ENCODE measurements around the gene APOBEC2.

Gene APOBEC2

DNA sequence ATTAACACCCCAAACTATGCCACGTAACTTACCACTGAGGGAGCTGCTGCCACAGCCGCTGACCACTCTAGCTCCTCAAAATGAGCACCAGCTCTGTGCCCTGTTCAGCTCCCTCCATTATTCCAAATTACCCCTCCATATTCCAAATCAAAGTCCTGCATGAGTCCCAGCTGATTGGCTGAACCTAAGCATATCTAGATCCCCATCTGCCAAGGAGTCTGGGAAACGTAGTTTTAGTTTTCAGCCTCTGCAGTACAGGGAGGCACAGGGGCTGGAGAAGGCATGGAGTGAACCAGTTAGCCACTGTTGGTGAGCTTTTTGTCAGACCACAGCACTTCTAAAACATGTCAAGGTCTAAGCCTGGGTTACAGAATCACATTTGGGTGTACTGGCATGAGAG, 29.9 kb upstream of the APOBEC2 start:
- Histone ChIP-seq H3K9me3 (ENCODE audit: control insufficient read depth in 1 of 2, low read length in 2 of 2) (no peaks in the 10 kb centered on the region), H3K27ac (ENCODE audit: low read length) (no peak overlapping the region)

GRCh38 chr6:41025966-41026530, 27.0 kb upstream of the APOBEC2 start:
- H3K9me3 ChIP-seq (ENCODE audit: control insufficient read depth in 1 of 2, low read length in 2 of 2): no peaks in the 10 kb centered on the region
- no peak overlapping the region for H3K27ac ChIP-seq (ENCODE audit: low read length)
- H3K4me1 ChIP-seq (ENCODE audit: control insufficient read depth in 1 of 2, insufficient read depth in 2 of 2, low read length in 2 of 2): peaks cover 0 to 13% of the 10 kb centered on the region in 2 donors
- no peaks in the 10 kb centered on the region for H3K36me3 ChIP-seq (ENCODE audit: control insufficient read depth in 1 of 2, insufficient read depth in 2 of 2, low read length in 2 of 2)
- no peaks in the 10 kb centered on the region for H3K27me3 ChIP-seq (ENCODE audit: low read depth, low read length)
- H3K4me3 ChIP-seq (ENCODE audit: low read depth in 1 of 2, low read length in 2 of 2): no peak overlapping the region

More for the DNA sequence above, 29.9 kb upstream of the APOBEC2 start:
- Histone ChIP-seq H3K27me3 (ENCODE audit: low read depth, low read length) (no peaks in the 10 kb centered on the region), H3K4me1 (ENCODE audit: control insufficient read depth in 1 of 2, insufficient read depth in 2 of 2, low read length in 2 of 2) (peaks cover 0 to 9% of the 10 kb centered on the region in 2 donors), H3K36me3 (ENCODE audit: control insufficient read depth in 1 of 2, insufficient read depth in 2 of 2, low read length in 2 of 2) (no peaks in the 10 kb centered on the region), H3K4me3 (ENCODE audit: low read depth in 1 of 2, low read length in 2 of 2) (no peak overlapping the region)

DNA sequence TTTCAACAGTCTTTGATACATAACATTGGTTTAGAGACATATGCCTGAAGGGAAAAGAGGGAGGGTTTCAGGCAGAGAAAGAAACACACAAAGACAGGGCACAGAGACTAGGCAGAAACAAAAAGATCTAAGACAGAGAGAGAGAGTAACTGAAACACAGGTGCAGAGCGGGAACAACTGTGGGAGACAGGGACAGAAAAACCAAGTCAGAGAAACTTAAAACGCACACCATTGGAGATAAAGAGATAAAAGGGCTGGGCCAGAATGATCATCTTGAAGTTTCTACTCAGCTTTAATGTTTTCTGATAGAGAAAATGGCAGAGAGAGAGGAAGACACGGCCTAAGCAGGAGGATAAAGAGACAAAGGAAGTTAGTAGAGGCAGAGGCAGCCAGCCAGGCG, 25.8 kb upstream of the APOBEC2 start:
- peak overlapping the region in 1 of 2 donors; percentile 68 for H3K4me3 ChIP-seq (ENCODE audit: low read depth in 1 of 2, low read length in 2 of 2)
- no peaks in the 10 kb centered on the region for H3K9me3 ChIP-seq (ENCODE audit: control insufficient read depth in 1 of 2, low read length in 2 of 2)
- H3K27ac ChIP-seq (ENCODE audit: low read length): no peak overlapping the region
- H3K4me1 ChIP-seq (ENCODE audit: control insufficient read depth in 1 of 2, insufficient read depth in 2 of 2, low read length in 2 of 2): peaks cover 0 to 12% of the 10 kb centered on the region in 2 donors
- H3K27me3 ChIP-seq (ENCODE audit: low read depth, low read length): no peaks in the 10 kb centered on the region
- H3K36me3 ChIP-seq (ENCODE audit: control insufficient read depth in 1 of 2, insufficient read depth in 2 of 2, low read length in 2 of 2): no peaks in the 10 kb centered on the region

DNA sequence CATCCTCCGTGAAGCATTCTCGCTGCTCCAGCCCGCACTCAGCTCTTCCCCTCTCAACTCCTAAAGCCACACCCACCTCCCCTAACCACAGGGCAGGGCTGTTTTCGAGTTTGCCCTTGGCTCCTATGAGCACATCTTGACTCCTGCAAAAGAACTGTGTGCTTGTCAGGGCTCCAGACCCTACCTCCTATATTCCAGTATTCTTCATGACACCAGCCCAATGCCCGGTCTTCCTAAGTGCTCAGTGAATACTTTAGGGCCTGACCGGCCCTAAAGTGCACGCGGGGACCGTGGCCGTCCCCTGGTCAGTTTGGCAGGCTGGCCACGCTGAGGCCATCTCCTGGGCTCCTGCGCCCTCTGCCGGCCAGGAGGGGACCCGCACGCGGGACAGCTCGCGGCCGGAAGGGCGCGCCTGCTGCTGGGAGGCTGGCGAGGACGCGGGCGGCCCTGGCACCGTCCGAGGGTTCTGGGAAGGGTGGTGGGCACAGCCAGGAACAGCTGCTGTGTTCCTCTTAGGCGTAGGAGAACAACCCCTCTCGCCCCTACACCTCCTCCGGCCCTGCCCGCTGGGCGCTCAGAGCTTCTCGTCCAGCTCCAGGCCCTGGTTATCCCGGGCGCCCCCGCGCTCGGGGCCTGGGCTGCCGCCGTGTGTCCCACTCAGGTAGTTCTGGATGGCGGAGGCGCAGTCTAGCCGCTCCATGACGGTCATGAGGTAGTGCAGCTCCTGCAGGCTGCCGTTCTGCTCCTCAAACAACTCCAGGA, 25.0 kb upstream of the APOBEC2 start:
- H3K27ac ChIP-seq (ENCODE audit: low read length): no peak overlapping the region
- H3K27me3 ChIP-seq (ENCODE audit: low read depth, low read length): no peaks in the 10 kb centered on the region
- H3K4me3 ChIP-seq (ENCODE audit: low read depth in 1 of 2, low read length in 2 of 2): peak overlapping the region; percentile 55 to 68
- no peaks in the 10 kb centered on the region for H3K9me3 ChIP-seq (ENCODE audit: control insufficient read depth in 1 of 2, low read length in 2 of 2)
- H3K4me1 ChIP-seq (ENCODE audit: control insufficient read depth in 1 of 2, insufficient read depth in 2 of 2, low read length in 2 of 2): peaks cover 0 to 9% of the 10 kb centered on the region in 2 donors
- no peaks in the 10 kb centered on the region for H3K36me3 ChIP-seq (ENCODE audit: control insufficient read depth in 1 of 2, insufficient read depth in 2 of 2, low read length in 2 of 2)

- Histone ChIP-seq H3K36me3 (ENCODE audit: control insufficient read depth in 1 of 2, insufficient read depth in 2 of 2, low read length in 2 of 2) (no peaks in the 10 kb centered on the region), H3K9me3 (ENCODE audit: control insufficient read depth in 1 of 2, low read length in 2 of 2) (no peaks in the 10 kb centered on the region), H3K4me3 (ENCODE audit: low read depth in 1 of 2, low read length in 2 of 2) (peak overlapping the region; percentile 55 to 68), H3K4me1 (ENCODE audit: control insufficient read depth in 1 of 2, insufficient read depth in 2 of 2, low read length in 2 of 2) (peaks cover 0 to 9% of the 10 kb centered on the region in 2 donors), H3K27ac (ENCODE audit: low read length) (no peak overlapping the region), H3K27me3 (ENCODE audit: low read depth, low read length) (no peaks in the 10 kb centered on the region)
Observed at GRCh38 chr6:41028561-41029412, 24.2 kb upstream of the APOBEC2 start.

DNA sequence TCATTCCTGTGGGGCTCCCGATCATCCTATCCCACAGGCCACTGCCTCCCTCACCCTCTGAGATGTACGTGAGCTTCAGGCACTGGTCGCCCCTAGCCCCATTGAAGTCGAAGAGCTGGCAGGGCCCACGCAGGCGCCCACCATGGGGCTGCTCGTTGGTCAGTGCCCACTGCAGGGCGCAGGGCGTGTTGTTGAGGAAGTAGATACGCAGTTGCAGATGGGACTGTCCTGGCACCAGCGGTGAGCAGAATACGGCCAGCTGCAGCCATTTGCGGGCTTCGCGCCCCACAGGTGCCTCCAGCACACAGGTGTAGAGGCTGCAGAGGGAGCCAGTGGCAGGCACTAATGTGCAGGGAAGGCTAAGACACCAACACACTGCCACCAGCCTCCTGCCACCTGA, 20.2 kb upstream of the APOBEC2 start:
- Histone ChIP-seq H3K4me1 (ENCODE audit: control insufficient read depth in 1 of 2, insufficient read depth in 2 of 2, low read length in 2 of 2) (peaks cover 0 to 4% of the 10 kb centered on the region in 2 donors), H3K27ac (ENCODE audit: low read length) (no peak overlapping the region), H3K9me3 (ENCODE audit: control insufficient read depth in 1 of 2, low read length in 2 of 2) (no peaks in the 10 kb centered on the region), H3K36me3 (ENCODE audit: control insufficient read depth in 1 of 2, insufficient read depth in 2 of 2, low read length in 2 of 2) (no peaks in the 10 kb centered on the region), H3K27me3 (ENCODE audit: low read depth, low read length) (no peaks in the 10 kb centered on the region), H3K4me3 (ENCODE audit: low read depth in 1 of 2, low read length in 2 of 2) (no peak overlapping the region)

DNA sequence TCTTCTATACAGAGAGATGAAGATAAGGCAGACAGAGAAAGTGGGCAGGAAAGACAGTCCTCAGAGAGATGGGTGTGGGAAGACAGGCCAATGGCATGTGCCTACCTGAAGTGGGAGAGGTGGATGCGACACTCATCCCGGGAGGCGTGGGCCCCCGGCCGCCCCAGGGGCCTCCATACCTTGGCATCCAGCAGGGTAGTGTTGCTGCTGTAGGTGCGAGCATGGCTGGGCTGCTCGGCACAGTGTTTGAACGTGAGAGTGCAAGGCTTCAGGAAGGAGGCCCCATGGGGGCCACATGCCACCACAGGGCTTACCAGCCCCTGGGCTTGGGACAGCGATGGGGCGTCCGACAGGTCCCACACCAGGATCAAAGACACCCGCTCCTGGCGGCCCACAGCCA, 19.2 kb upstream of the APOBEC2 start:
- H3K27me3 ChIP-seq (ENCODE audit: low read depth, low read length): no peaks in the 10 kb centered on the region

GRCh38 chr6:41036186-41036585, 16.8 kb upstream of the APOBEC2 start:
- Histone ChIP-seq H3K36me3 (ENCODE audit: control insufficient read depth in 1 of 2, insufficient read depth in 2 of 2, low read length in 2 of 2) (no peaks in the 10 kb centered on the region), H3K27ac (ENCODE audit: low read length) (no peak overlapping the region)

More for the DNA sequence above, 19.2 kb upstream of the APOBEC2 start:
- Histone ChIP-seq H3K4me1 (ENCODE audit: control insufficient read depth in 1 of 2, insufficient read depth in 2 of 2, low read length in 2 of 2) (no peaks in the 10 kb centered on the region), H3K36me3 (ENCODE audit: control insufficient read depth in 1 of 2, insufficient read depth in 2 of 2, low read length in 2 of 2) (no peaks in the 10 kb centered on the region), H3K27ac (ENCODE audit: low read length) (no peak overlapping the region), H3K9me3 (ENCODE audit: control insufficient read depth in 1 of 2, low read length in 2 of 2) (no peaks in the 10 kb centered on the region), H3K4me3 (ENCODE audit: low read depth in 1 of 2, low read length in 2 of 2) (no peak overlapping the region)

DNA sequence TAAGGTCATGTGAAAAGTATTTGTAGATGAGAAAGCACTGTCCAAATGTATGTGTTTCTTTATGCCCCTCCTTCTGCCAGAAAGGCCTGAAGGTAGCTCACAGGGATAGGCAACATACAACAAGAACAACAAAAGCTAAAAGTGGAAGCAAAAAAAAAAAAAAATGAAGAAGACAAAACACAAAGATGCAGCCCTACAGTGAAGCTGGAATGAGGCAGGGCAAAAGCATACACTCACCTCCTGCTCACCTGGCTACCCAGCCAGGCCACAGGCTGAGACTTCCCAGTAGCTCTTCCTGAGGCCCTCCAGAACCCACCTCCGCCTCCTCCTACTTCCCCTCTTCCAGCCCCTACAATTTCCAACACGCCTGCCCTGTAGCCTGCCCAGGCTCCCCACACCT, 16.4 kb upstream of the APOBEC2 start:
- no peak overlapping the region for H3K4me3 ChIP-seq (ENCODE audit: low read depth in 1 of 2, low read length in 2 of 2)
- no peak overlapping the region for H3K27ac ChIP-seq (ENCODE audit: low read length)
- no peaks in the 10 kb centered on the region for H3K4me1 ChIP-seq (ENCODE audit: control insufficient read depth in 1 of 2, insufficient read depth in 2 of 2, low read length in 2 of 2)
- H3K27me3 ChIP-seq (ENCODE audit: low read depth, low read length): no peaks in the 10 kb centered on the region
- no peaks in the 10 kb centered on the region for H3K9me3 ChIP-seq (ENCODE audit: control insufficient read depth in 1 of 2, low read length in 2 of 2)
- no peaks in the 10 kb centered on the region for H3K36me3 ChIP-seq (ENCODE audit: control insufficient read depth in 1 of 2, insufficient read depth in 2 of 2, low read length in 2 of 2)

More at GRCh38 chr6:41036186-41036585, 16.8 kb upstream of the APOBEC2 start:
- Histone ChIP-seq H3K27me3 (ENCODE audit: low read depth, low read length) (no peaks in the 10 kb centered on the region), H3K4me3 (ENCODE audit: low read depth in 1 of 2, low read length in 2 of 2) (no peak overlapping the region), H3K9me3 (ENCODE audit: control insufficient read depth in 1 of 2, low read length in 2 of 2) (no peaks in the 10 kb centered on the region), H3K4me1 (ENCODE audit: control insufficient read depth in 1 of 2, insufficient read depth in 2 of 2, low read length in 2 of 2) (no peaks in the 10 kb centered on the region)

DNA sequence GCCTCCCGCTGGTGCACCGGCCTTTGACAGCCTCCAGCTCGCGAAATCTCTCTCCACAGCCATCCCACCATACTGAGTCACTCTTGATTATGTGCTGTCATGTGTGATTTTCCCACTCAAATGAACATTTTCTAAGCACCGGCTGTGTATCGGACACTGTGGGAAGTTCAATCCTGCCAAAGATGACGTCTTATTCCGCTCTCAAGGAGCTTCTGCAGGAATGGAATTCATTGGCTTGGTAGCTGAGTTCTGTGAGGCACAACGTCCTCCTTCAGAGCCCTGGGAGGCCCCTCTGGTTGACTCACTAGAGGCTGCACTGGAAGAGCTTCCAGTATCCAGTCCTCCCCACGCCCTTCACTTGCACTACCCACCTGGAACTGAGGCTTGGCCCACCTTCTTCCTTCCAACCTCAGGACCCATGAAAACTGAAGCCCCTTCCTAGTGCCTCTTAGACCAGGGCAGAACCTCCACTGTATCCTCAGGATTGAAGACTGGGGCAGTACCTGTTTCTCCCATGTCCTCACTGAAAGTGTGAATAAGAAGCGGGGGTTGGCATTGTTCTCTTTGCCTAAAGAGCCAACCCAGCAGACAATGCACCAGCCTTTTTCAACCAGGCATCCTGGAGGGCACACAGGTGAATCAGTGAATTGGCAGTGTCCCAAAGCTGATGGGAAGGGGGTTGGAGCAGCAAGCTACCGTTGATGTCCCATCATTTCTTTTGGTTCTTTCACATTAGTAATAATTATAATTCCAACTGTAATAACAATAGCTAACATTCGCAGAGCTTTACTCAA, 15.7 kb upstream of the APOBEC2 start:
- no peak overlapping the region for H3K27ac ChIP-seq (ENCODE audit: low read length)
- no peaks in the 10 kb centered on the region for H3K9me3 ChIP-seq (ENCODE audit: control insufficient read depth in 1 of 2, low read length in 2 of 2)
- H3K4me3 ChIP-seq (ENCODE audit: low read depth in 1 of 2, low read length in 2 of 2): peak overlapping the region in 1 of 2 donors; percentile 19
- H3K4me1 ChIP-seq (ENCODE audit: control insufficient read depth in 1 of 2, insufficient read depth in 2 of 2, low read length in 2 of 2): no peaks in the 10 kb centered on the region
- no peaks in the 10 kb centered on the region for H3K36me3 ChIP-seq (ENCODE audit: control insufficient read depth in 1 of 2, insufficient read depth in 2 of 2, low read length in 2 of 2)
- H3K27me3 ChIP-seq (ENCODE audit: low read depth, low read length): no peaks in the 10 kb centered on the region

All from muscle layer of duodenum (tissue), 2 donors.